A549 (cell line): ENCODE data around the gene MAGI1.

Source experiments
- CEBPB ChIP-seq, 2 experiments: fragments of >200 bp in 1 of 2; sonication (Bioruptor Twin) in 1 of 2; formaldehyde crosslinking in 1 of 2; IDR thresholded peaks; 2 replicates each; pipeline ENCODE4 v1.6.1; 2012 to 2016
- CTCF ChIP-seq: fragments of >200 bp; sonication (Bioruptor Twin); formaldehyde crosslinking; IDR thresholded peaks from 3 replicates; pipeline ENCODE4 v1.5.1; 2016
- EP300 ChIP-seq, 2 experiments: fragments of >200 bp; sonication (Bioruptor Twin); formaldehyde crosslinking; IDR thresholded peaks; 2 replicates in 1 of 2; 3 replicates in 1 of 2; pipeline ENCODE4 v1.6.1; 2016 to 2017
- ESRRA ChIP-seq: fragments of 150-350 bp; IDR thresholded peaks from 2 replicates; pipeline ENCODE4 v1.6.1; 2014; ENCODE audit warnings: mild to moderate bottlenecking, low read length, borderline replicate concordance
- GATA3 ChIP-seq: IDR thresholded peaks from 2 replicates; pipeline ENCODE4 v1.6.1; 2012; ENCODE audit warnings: borderline replicate concordance
- HOXB13 ChIP-seq: fragments of 250-450 bp; sonication (Bioruptor Pico); IDR thresholded peaks from 2 replicates; pipeline ENCODE4 v1.5.0; 2020; ENCODE audit warnings: low read depth, mild to moderate bottlenecking, moderate library complexity
- KDM5A ChIP-seq: fragments of 200-600 bp; sonication (generic); IDR thresholded peaks from 2 replicates; pipeline ENCODE4 v1.6.1; 2016; ENCODE audit warnings: antibody characterized with exemption, mild to moderate bottlenecking
- NR3C1 ChIP-seq: fragments of >200 bp; sonication (Bioruptor Twin); formaldehyde crosslinking; IDR thresholded peaks from 3 replicates; pipeline ENCODE4 v1.6.1; 2017
- PHF8 ChIP-seq: fragments of 200-600 bp; sonication (generic); IDR thresholded peaks from 2 replicates; pipeline ENCODE4 v1.6.1; 2016; ENCODE audit warnings: low read depth, mild to moderate bottlenecking, antibody characterized with exemption, moderate library complexity, borderline replicate concordance
- REST ChIP-seq: fragments of 200-600 bp; sonication (generic); IDR thresholded peaks from 2 replicates; pipeline ENCODE4 v1.6.1; 2016; ENCODE audit warnings: antibody characterized with exemption, mild to moderate bottlenecking, moderate library complexity
- RNF2 ChIP-seq: fragments of 200-600 bp; sonication (generic); IDR thresholded peaks from 2 replicates; pipeline ENCODE4 v1.6.1; 2016; ENCODE audit warnings: low read depth, mild to moderate bottlenecking, antibody characterized with exemption, moderate library complexity, borderline replicate concordance
- SMC3 ChIP-seq: fragments of >200 bp; sonication (Bioruptor Twin); formaldehyde crosslinking; IDR thresholded peaks from 3 replicates; pipeline ENCODE4 v1.6.1; 2018; ENCODE audit warnings: inconsistent platforms
- TF ChIP-seq, protein P1 (sequence below): IDR thresholded peaks from 2 replicates; pipeline ENCODE4 v1.6.1; 2012
- TF ChIP-seq, protein P2 (sequence below): fragments of 450-650 bp; IDR thresholded peaks from 2 replicates; pipeline ENCODE4 v1.6.1; 2014; ENCODE audit warnings: antibody characterized with exemption

DNA sequence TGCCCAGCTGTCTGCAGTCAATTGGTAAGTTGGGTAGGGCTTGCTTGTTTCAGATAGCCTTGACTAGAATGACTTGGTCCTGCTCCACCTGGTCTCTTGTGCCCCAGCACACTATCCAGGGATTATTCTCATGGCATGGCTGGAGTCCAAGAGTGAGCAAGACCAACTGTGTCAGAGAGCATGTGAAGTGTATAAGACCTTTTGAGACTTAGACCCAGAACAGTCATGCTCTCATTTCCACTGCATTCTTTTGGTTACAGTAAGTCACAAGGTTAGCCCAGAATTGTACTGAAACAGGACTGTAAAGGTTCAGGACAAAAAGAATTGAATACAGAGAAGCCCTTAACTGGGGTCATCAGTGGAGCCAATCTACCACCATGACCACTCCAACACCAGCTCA is 700.1 kb downstream of the MAGI1 start:
- TF ChIP-seq, protein P1, sequence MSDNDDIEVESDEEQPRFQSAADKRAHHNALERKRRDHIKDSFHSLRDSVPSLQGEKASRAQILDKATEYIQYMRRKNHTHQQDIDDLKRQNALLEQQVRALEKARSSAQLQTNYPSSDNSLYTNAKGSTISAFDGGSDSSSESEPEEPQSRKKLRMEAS, result no peak
- TF ChIP-seq GATA3 (no peak), ESRRA (no peak), REST (no peak), EP300 (IDR thresholded peaks at IDR 0.05) (no peak), CTCF (no peak), NR3C1 (no peak), RNF2 (no peak), SMC3 (no peak), HOXB13 (CRISPR knock-in tag) (no peak), PHF8 (no peak), KDM5A (no peak), CEBPB (IDR thresholded peaks at IDR 0.05) (no peak)
- TF ChIP-seq, protein P2, sequence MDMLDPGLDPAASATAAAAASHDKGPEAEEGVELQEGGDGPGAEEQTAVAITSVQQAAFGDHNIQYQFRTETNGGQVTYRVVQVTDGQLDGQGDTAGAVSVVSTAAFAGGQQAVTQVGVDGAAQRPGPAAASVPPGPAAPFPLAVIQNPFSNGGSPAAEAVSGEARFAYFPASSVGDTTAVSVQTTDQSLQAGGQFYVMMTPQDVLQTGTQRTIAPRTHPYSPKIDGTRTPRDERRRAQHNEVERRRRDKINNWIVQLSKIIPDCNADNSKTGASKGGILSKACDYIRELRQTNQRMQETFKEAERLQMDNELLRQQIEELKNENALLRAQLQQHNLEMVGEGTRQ, result no peak
